HepG2 (cell line): ENCODE measurements around the gene TK2. TPM values are rescaled to one million over a fixed set of nuclear protein-coding genes. Genes with fewer than 3 reads are reported as not detected.

Experiments used
- ASH2L ChIP-seq: fragments of 300-600, 200-600 bp; sonication (generic); IDR thresholded peaks from 2 replicates; pipeline ENCODE4 v1.7.0; 2017; ENCODE audit warnings: low read depth, mild to moderate bottlenecking, moderate library complexity, mixed read lengths, low read length; ENCODE audit not compliant: insufficient read length
- ELF1 ChIP-seq: sonication (generic); formaldehyde crosslinking; IDR thresholded peaks from 2 replicates; pipeline ENCODE4 v1.4.0; 2020; ENCODE audit warnings: missing genetic modification reagents
- ESRRA ChIP-seq: sonication (generic); formaldehyde crosslinking; IDR thresholded peaks from 2 replicates; pipeline ENCODE4 v1.5.1; 2020; ENCODE audit warnings: mild to moderate bottlenecking, low read depth, missing genetic modification reagents
- FIP1L1 ChIP-seq: fragments of 200-400 bp; formaldehyde crosslinking; IDR thresholded peaks from 2 replicates; pipeline ENCODE4 v1.6.1; 2018; ENCODE audit warnings: low read depth, mild to moderate bottlenecking, low read length, moderate library complexity, borderline replicate concordance; ENCODE audit not compliant: insufficient read depth
- FOSL2 ChIP-seq: sonication (generic); formaldehyde crosslinking; IDR thresholded peaks from 2 replicates; pipeline ENCODE4 v1.4.0; 2020; ENCODE audit warnings: missing genetic modification reagents
- FOXC1 ChIP-seq: sonication (generic); formaldehyde crosslinking; IDR thresholded peaks from 2 replicates; pipeline ENCODE4 v1.8.0; 2022; ENCODE audit warnings: mild to moderate bottlenecking, missing genetic modification reagents, borderline replicate concordance
- HDAC2 ChIP-seq: sonication (generic); formaldehyde crosslinking; IDR thresholded peaks from 2 replicates; pipeline ENCODE4 v1.4.0; 2020; ENCODE audit warnings: missing genetic modification reagents
- NPAS2 ChIP-seq: sonication (generic); formaldehyde crosslinking; IDR thresholded peaks from 2 replicates; pipeline ENCODE4 v1.8.0; 2022; ENCODE audit warnings: mild to moderate bottlenecking, missing genetic modification reagents, borderline replicate concordance
- NR1H2 ChIP-seq: sonication (generic); formaldehyde crosslinking; IDR thresholded peaks from 2 replicates; pipeline ENCODE4 v1.8.1; 2022; ENCODE audit warnings: low read depth, missing genetic modification reagents, borderline replicate concordance
- POLR2G ChIP-seq: fragments of 200-400 bp; formaldehyde crosslinking; IDR thresholded peaks from 2 replicates; pipeline ENCODE4 v1.6.1; 2018; ENCODE audit warnings: mild to moderate bottlenecking, low read depth, low read length, moderate library complexity
- RFX5 ChIP-seq: IDR thresholded peaks from 2 replicates; pipeline ENCODE4 v1.6.1; 2011; ENCODE audit warnings: low read depth, low read length, improper control_type of control experiment
- RORA ChIP-seq: sonication (generic); formaldehyde crosslinking; IDR thresholded peaks from 2 replicates; pipeline ENCODE4 v1.5.0; 2020; ENCODE audit warnings: mild to moderate bottlenecking, missing genetic modification reagents, moderate library complexity
- SETDB1 ChIP-seq: sonication (generic); formaldehyde crosslinking; IDR thresholded peaks from 2 replicates; pipeline ENCODE4 v1.5.1; 2020; ENCODE audit warnings: missing genetic modification reagents, mild to moderate bottlenecking, borderline replicate concordance
- SSRP1 ChIP-seq: IDR thresholded peaks from 2 replicates; pipeline ENCODE4 v1.6.1; 2016; ENCODE audit warnings: control low read depth
- TOE1 ChIP-seq: sonication (generic); formaldehyde crosslinking; IDR thresholded peaks from 2 replicates; pipeline ENCODE4 v1.4.0; 2020; ENCODE audit warnings: mild to moderate bottlenecking, missing genetic modification reagents
- ZEB1 ChIP-seq: IDR thresholded peaks from 2 replicates; pipeline ENCODE4 v1.6.1; 2012; ENCODE audit warnings: mild to moderate bottlenecking, low read depth, inconsistent platforms; ENCODE audit not compliant: insufficient replicate concordance
- ZNF253 ChIP-seq: sonication (generic); formaldehyde crosslinking; IDR thresholded peaks from 2 replicates; pipeline ENCODE4 v1.8.0; 2022; ENCODE audit warnings: mild to moderate bottlenecking, missing genetic modification reagents, borderline replicate concordance
- ZNF354B ChIP-seq: sonication (generic); formaldehyde crosslinking; IDR thresholded peaks from 2 replicates; pipeline ENCODE4 v1.8.0; 2022; ENCODE audit warnings: mild to moderate bottlenecking, missing genetic modification reagents
- ZNF446 ChIP-seq: sonication (generic); formaldehyde crosslinking; IDR thresholded peaks from 2 replicates; pipeline ENCODE4 v1.5.0; 2020; ENCODE audit warnings: mild to moderate bottlenecking, missing genetic modification reagents
- ZNF547 ChIP-seq: sonication (generic); formaldehyde crosslinking; IDR thresholded peaks from 2 replicates; pipeline ENCODE4 v1.5.1; 2020; ENCODE audit warnings: mild to moderate bottlenecking, missing genetic modification reagents
- ZNF567 ChIP-seq: sonication (generic); formaldehyde crosslinking; IDR thresholded peaks from 2 replicates; pipeline ENCODE4 v1.8.1; 2023; ENCODE audit warnings: mild to moderate bottlenecking, missing genetic modification reagents, borderline replicate concordance
- ZNF781 ChIP-seq: sonication (generic); formaldehyde crosslinking; IDR thresholded peaks from 2 replicates; pipeline ENCODE4 v1.5.1; 2020; ENCODE audit warnings: borderline replicate concordance, mild to moderate bottlenecking, missing genetic modification reagents; ENCODE audit errors: not compliant biosample characterization
- ZNF839 ChIP-seq: sonication (generic); formaldehyde crosslinking; IDR thresholded peaks from 2 replicates; pipeline ENCODE4 v1.4.0; 2020; ENCODE audit warnings: missing genetic modification reagents, mild to moderate bottlenecking, borderline replicate concordance
- ZNF883 ChIP-seq: sonication (generic); formaldehyde crosslinking; IDR thresholded peaks from 2 replicates; pipeline ENCODE4 v1.5.1; 2020; ENCODE audit warnings: mild to moderate bottlenecking, missing genetic modification reagents; ENCODE audit errors: not compliant biosample characterization
- ZSCAN21 ChIP-seq: sonication (generic); formaldehyde crosslinking; IDR thresholded peaks from 2 replicates; pipeline ENCODE4 v1.8.0; 2022; ENCODE audit warnings: mild to moderate bottlenecking, missing genetic modification reagents, moderate library complexity, borderline replicate concordance
- polyA plus RNA-seq, 8 experiments: library from polyadenylated mRNA; depleted of rRNA in 3 of 8; stranded (reverse) in 7 of 8; unstranded in 1 of 8; fragments of >200 nt; fragmentation: Illumina TruSeq in 4 of 8; extraction: Trizol in 4 of 8; gene quantifications; 2 replicates each; pipeline versions ENCODE4 v1.2.1 to v1.2.3, GENCODE V29; 2011 to 2016; ENCODE audit warnings: low read depth in 4 of 8, missing spikeins in 1 of 8, mixed read lengths in 1 of 8; ENCODE audit not compliant: insufficient read depth in 1 of 8
- total RNA-seq, 5 experiments: library from RNA; depleted of rRNA; stranded (reverse); fragments of >200 nt; fragmentation: Illumina TruSeq; extraction: Trizol; gene quantifications; 2 replicates each; pipeline ENCODE4 v1.2.3, GENCODE V29; 2016; ENCODE audit warnings: low read depth in 1 of 5
- TF ChIP-seq, protein P1 (sequence below): sonication (generic); formaldehyde crosslinking; IDR thresholded peaks from 2 replicates; pipeline ENCODE4 v1.4.0; 2020; ENCODE audit warnings: low read depth, mild to moderate bottlenecking, missing genetic modification reagents
- TF ChIP-seq, protein P2 (sequence below): sonication (generic); formaldehyde crosslinking; IDR thresholded peaks from 2 replicates; pipeline ENCODE4 v1.5.0; 2020; ENCODE audit warnings: mild to moderate bottlenecking, low read depth, missing genetic modification reagents, borderline replicate concordance
- TF ChIP-seq, protein P3 (sequence below): sonication (generic); formaldehyde crosslinking; IDR thresholded peaks from 2 replicates; pipeline ENCODE4 v1.4.0; 2020; ENCODE audit warnings: missing genetic modification reagents, low read depth, mild to moderate bottlenecking, borderline replicate concordance

TK2 gene
- total and polyA plus RNA-seq, 2 of the 13 experiments (the other 11 are each of a cell fraction or from before 2014, with no cell fraction given) = 18.7 to 21.0 TPM

DNA sequence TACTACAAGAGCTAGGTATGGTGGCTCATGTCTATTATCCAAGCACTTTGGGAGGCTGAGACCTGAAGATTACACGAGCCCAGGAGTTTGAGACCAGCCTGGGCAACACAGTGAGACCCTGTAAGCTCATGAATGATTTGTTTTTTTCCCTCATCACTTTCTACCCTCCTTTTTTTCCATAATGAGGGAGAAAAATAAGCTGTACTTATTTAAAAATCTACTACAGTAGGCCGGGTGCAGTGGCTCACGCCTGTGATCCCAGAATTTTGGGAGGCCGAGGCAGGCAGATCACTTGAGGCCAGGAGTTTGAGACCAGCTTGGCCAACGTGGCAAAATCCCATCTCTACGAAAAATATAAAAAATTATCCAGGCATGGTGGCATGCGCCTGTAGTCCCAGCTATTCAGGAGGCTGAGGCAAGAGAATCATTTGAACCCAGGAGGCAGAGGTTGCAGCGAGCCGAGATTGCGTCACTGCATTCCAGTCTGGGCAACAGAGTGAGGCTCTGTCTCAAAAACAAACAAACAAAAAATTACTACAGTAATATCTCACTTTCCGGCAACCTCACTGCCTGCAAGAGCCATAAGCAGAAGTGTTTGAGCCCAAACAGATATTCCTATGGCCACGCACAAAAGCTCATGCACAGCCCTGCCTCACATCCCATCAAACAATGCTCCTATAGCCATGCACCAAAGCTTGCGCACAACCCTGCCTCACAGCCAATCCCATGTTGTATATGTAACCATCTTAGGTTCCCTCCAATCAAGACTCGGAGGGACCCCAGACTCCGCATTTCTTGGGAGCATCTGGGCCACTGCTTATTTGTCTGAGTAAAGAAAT, 37.4 kb downstream of the TK2 start (continued):
- TF ChIP-seq, protein P1, sequence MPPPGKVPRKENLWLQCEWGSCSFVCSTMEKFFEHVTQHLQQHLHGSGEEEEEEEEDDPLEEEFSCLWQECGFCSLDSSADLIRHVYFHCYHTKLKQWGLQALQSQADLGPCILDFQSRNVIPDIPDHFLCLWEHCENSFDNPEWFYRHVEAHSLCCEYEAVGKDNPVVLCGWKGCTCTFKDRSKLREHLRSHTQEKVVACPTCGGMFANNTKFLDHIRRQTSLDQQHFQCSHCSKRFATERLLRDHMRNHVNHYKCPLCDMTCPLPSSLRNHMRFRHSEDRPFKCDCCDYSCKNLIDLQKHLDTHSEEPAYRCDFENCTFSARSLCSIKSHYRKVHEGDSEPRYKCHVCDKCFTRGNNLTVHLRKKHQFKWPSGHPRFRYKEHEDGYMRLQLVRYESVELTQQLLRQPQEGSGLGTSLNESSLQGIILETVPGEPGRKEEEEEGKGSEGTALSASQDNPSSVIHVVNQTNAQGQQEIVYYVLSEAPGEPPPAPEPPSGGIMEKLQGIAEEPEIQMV (CRISPR knock-in tag) = no peak
- TF ChIP-seq FOSL2 (CRISPR knock-in tag) (peak; percentile 78), ZSCAN21 (CRISPR knock-in tag) (no peak), RORA (CRISPR knock-in tag) (no peak), NR1H2 (CRISPR knock-in tag) (no peak), ZNF253 (no peak), HDAC2 (CRISPR knock-in tag) (peak; percentile 52; the same call in 1 of the 2 replicates), POLR2G (no peak), SSRP1 (no peak; the same call in 1 of the 2 replicates), SETDB1 (CRISPR knock-in tag) (no peak), ZNF781 (CRISPR knock-in tag) (no peak), ZEB1 (no peak), ASH2L (peak; percentile 61), ZNF567 (CRISPR knock-in tag) (0 out of 2 replicates have a peak, but pooled peaks have one; percentile 70), NPAS2 (no peak), ELF1 (no peak), FOXC1 (CRISPR knock-in tag) (0 out of 2 replicates have a peak, but pooled peaks have one; percentile 59), ZNF883 (CRISPR knock-in tag) (peak; percentile 16), ZNF547 (no peak), RFX5 (no peak), ZNF354B (CRISPR knock-in tag) (no peak), ESRRA (CRISPR knock-in tag) (no peak), TOE1 (CRISPR knock-in tag) (no peak), FIP1L1 (no peak), ZNF839 (no peak), ZNF446 (CRISPR knock-in tag) (no peak)
- TF ChIP-seq, protein P2, sequence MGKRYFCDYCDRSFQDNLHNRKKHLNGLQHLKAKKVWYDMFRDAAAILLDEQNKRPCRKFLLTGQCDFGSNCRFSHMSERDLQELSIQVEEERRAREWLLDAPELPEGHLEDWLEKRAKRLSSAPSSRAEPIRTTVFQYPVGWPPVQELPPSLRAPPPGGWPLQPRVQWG (CRISPR knock-in tag) = no peak
- TF ChIP-seq, protein P3, sequence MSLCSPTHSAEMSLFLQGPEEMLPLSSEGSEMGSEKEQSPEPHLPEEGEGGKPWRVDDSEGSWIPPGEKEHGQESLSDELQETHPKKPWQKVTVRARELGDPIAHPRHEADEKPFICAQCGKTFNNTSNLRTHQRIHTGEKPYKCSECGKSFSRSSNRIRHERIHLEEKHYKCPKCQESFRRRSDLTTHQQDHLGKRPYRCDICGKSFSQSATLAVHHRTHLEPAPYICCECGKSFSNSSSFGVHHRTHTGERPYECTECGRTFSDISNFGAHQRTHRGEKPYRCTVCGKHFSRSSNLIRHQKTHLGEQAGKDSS (CRISPR knock-in tag) = 0 out of 2 replicates have a peak, but pooled peaks have one; percentile 8
